A673 (cell line): ENCODE results near the gene PVALB. TPM values are rescaled to one million over a fixed set of nuclear protein-coding genes. Genes with fewer than 3 reads are reported as not detected.

Experiments
- BruUV-seq: library from RNA; stranded (reverse); fragments of 400-500 nt; replicated peaks from 2 replicates; lab custom pipeline; 2021; lab: Mats Ljungman, UMichigan
- CTCF ChIA-PET: fragments of 300-600 bp; sonication (Branson Sonifier 250); formaldehyde crosslinking; loops from one replicate; lab custom pipeline; 2022; ENCODE audit warnings: antibody characterized with exemption; lab: Charles Lee
- POLR2A ChIA-PET: fragments of 300-600 bp; sonication (Branson Sonifier 250); formaldehyde crosslinking; loops from one replicate; lab custom pipeline; 2022; ENCODE audit warnings: antibody characterized with exemption; ENCODE audit not compliant: low non-redundant PET; lab: Charles Lee
- DNase-seq: peaks from one replicate; pipeline ENCODE4 v3.0.0-alpha.2; 2015; ENCODE audit warnings: low spot score
- H3K27ac ChIP-seq: fragments of 200-600 bp; sonication (generic); 2 replicates; pipeline ENCODE4 v1.5.1; 2016; ENCODE audit warnings: mixed run types, low read depth, mild to moderate bottlenecking, mixed read lengths, antibody characterized with exemption, low read length; ENCODE audit not compliant: poor library complexity, severe bottlenecking
- H3K27me3 ChIP-seq: fragments of 200-600 bp; sonication (generic); replicated peaks from 2 replicates; pipeline ENCODE4 v1.6.1; 2017; ENCODE audit warnings: mixed run types, low read depth, mild to moderate bottlenecking, mixed read lengths, antibody characterized with exemption, low read length; ENCODE audit not compliant: insufficient read depth, poor library complexity
- H3K36me3 ChIP-seq: fragments of 200-600 bp; sonication (generic); 2 replicates; pipeline ENCODE4 v1.6.1; 2016; ENCODE audit warnings: mixed run types, mild to moderate bottlenecking, mixed read lengths, antibody characterized with exemption, low read length; ENCODE audit not compliant: insufficient read depth, poor library complexity, severe bottlenecking
- H3K4me1 ChIP-seq: fragments of 200-600 bp; sonication (generic); 2 replicates; pipeline ENCODE4 v1.6.1; 2017; ENCODE audit warnings: mixed run types, mild to moderate bottlenecking, mixed read lengths, antibody characterized with exemption, low read length; ENCODE audit not compliant: insufficient read depth, poor library complexity, severe bottlenecking
- H3K4me3 ChIP-seq: fragments of 200-600 bp; sonication (generic); 2 replicates; pipeline ENCODE4 v1.5.1; 2016; ENCODE audit warnings: low read depth, mixed run types, mild to moderate bottlenecking, mixed read lengths, low read length; ENCODE audit not compliant: poor library complexity, severe bottlenecking
- H3K9me3 ChIP-seq: fragments of 200-600 bp; sonication (generic); 2 replicates; pipeline ENCODE4 v1.6.1; 2016; ENCODE audit warnings: mixed run types, low read depth, mild to moderate bottlenecking, mixed read lengths, antibody characterized with exemption, low read length; ENCODE audit not compliant: poor library complexity, severe bottlenecking
- CTCF ChIP-seq: fragments of 300-800, 200-600 bp; sonication (generic); conservative IDR thresholded peaks from 2 replicates; pipeline ENCODE4 v1.5.1; 2017; ENCODE audit warnings: low read depth, mild to moderate bottlenecking, antibody characterized with exemption, low read length, moderate library complexity, mixed read lengths
- EZH2 ChIP-seq: fragments of 200-600 bp; sonication (generic); IDR thresholded peaks from 2 replicates; pipeline ENCODE4 v1.6.1; 2017; ENCODE audit warnings: borderline replicate concordance, low read depth, mild to moderate bottlenecking, mixed read lengths, antibody characterized with exemption, low read length; ENCODE audit not compliant: poor library complexity, severe bottlenecking
- intact Hi-C: fragments of 100-400 bp; cut with micrococcal nuclease; formaldehyde crosslinking; loops from one replicate; pipeline ENCODE4 v1.10.0; 2022; ENCODE audit not compliant: unreplicated experiment
- total RNA-seq: library from RNA; stranded (reverse); gene quantifications from 2 replicates; pipeline ENCODE4 v1.2.3, GENCODE V29; 2021

PVALB gene
- total RNA-seq, 1 experiment from 2014 or later, result not detected

DNA sequence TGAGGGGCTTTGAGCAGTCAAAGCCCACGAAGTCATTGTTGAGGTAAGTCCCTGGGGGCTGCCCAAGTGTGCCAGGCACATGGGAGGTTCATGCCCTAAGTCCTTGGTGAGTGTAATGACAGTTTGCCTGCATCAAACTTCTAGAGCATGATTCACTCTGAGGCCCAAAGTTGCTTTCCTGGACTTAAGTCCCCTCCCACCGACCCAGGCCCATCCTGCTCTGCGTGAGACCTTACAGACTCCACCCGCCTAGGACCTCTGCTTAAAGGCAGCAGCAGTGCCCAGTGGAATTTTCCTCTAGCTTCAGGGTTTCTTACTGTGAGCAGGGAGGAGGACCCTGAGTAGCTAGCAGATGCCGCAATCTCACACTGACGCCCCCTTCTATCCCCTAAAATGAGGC lies 5.7 kb upstream of the PVALB start:
- Histone ChIP-seq H3K4me3 (no peak overlapping the region), H3K27me3 (peaks cover 22% of the 10 kb centered on the region), H3K36me3 (no peaks in the 10 kb centered on the region), H3K27ac (no peak overlapping the region), H3K9me3 (no peaks in the 10 kb centered on the region), H3K4me1 (no peaks in the 10 kb centered on the region)
- POLR2A ChIA-PET, result no interaction called here
- CTCF ChIA-PET, result interaction anchor here (0.6 kb wide), 1 partner anchor 1273 kb away, joined by 4 read pairs; no protein-coding TSS in a partner anchor
- intact Hi-C loops, result no loop called here
- no TSS peak for BruUV-seq
- TF ChIP-seq CTCF, result no peak
- TF ChIP-seq EZH2, result no peak
- DNase-seq, result no peak

DNA sequence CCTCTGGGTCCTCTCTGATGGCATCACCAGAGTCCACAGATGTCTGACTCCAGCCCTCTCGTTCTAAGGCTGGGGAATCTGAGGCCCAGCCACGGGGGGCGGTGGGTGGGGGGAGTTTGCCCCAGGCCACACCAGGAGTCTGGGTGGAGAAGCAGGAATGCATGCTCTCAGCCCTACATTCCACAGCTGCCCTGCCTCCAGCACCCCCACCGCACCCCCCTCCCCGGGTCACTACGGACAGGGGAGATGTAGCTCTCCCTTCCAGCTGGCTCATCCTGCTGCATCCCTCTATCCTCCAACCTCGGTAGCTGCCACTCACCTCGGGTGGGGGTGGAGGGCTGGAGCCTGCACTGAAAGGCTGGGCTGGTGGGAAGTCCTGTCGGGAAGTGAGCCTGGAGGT lies 2.3 kb upstream of the PVALB start:
- ChIA-PET POLR2A (no interaction called here), CTCF (no interaction called here)
- Histone ChIP-seq H3K36me3 (no peaks in the 10 kb centered on the region), H3K4me1 (no peaks in the 10 kb centered on the region), H3K9me3 (no peaks in the 10 kb centered on the region), H3K4me3 (no peak overlapping the region), H3K27me3 (peaks cover 57% of the 10 kb centered on the region), H3K27ac (no peak overlapping the region)
- intact Hi-C loops, result no loop called here
- BruUV-seq, result no TSS peak
- no peak for DNase-seq
- TF ChIP-seq EZH2 (no peak), CTCF (no peak)

- no peak overlapping the region for H3K27ac ChIP-seq
- H3K4me1 ChIP-seq, result no peaks in the 10 kb centered on the region
- H3K4me3 ChIP-seq, result no peak overlapping the region
- no peaks in the 10 kb centered on the region for H3K36me3 ChIP-seq
- ChIA-PET CTCF (no interaction called here), POLR2A (no interaction called here)
- no peak for TF ChIP-seq EZH2
- TF ChIP-seq CTCF, result no peak
- intact Hi-C loops, result no loop called here
- H3K9me3 ChIP-seq, result no peaks in the 10 kb centered on the region
- peaks cover 64% of the 10 kb centered on the region for H3K27me3 ChIP-seq
- no TSS peak for BruUV-seq
- DNase-seq, result no peak
Measured at GRCh38 chr22:36818010-36818642, 1.3 kb upstream of the PVALB start.
